ENCODE results near the gene CFAP61. TPM values are rescaled to one million over a fixed set of nuclear protein-coding genes. Genes with fewer than 3 reads are reported as not detected.
"Not testable (repeated sequence)": the region's sequence is repeated elsewhere in the genome, so short reads cannot be mapped to it uniquely, and the experiment has no call there.

Gene CFAP61
- total and polyA plus RNA-seq, 3 experiments from 2014 or later, result not detected

DNA sequence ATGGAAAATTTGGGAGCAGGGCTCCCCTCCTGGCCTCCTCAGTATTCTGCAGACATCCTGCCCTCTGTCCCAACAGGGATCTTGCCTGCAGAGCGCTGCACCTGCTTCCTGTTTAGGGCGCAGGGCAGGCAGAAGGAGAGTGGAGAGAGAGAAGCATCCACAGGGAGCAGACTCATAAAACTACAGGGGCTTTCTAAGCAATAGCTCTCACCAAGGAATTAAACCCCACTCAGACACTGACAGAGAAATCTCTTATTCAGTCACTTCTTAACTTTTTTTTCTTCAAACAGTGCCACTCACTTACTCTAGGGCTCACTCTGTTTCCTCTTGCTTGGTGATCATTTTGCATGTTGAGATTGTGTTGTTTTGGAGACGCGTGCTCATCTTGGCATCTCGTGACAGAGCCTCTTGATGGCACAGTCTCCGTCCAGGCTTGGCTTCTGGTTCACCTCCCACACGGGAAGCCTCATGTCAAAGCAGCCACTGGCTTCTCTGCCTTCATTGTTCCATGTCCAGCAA is 162.5 kb downstream of the CFAP61 start:
- H3K36me3 Mint-ChIP-seq, result peaks cover 0 to 18% (median 0%) of the 10 kb centered on the region in 3 donors
- Histone ChIP-seq H3K4me1 (ENCODE audit: insufficient read depth, low read length) (no peaks in the 10 kb centered on the region), H3K27ac (ENCODE audit: low read depth, low read length) (no peak overlapping the region), H3K9me3 (ENCODE audit: low read length) (no peaks in the 10 kb centered on the region), H3K36me3 (ENCODE audit: insufficient read depth, low read length) (no peaks in the 10 kb centered on the region), H3K27me3 (ENCODE audit: insufficient read depth, low read length, poor library complexity, severe bottlenecking) (no peaks in the 10 kb centered on the region), H3K4me3 (ENCODE audit: low read length) (no peak overlapping the region)
- H3K27ac Mint-ChIP-seq, result peak overlapping the region in 2 of 8 donors; percentile 55 to 66
- peaks cover 4 to 19% (median 11%) of the 10 kb centered on the region in 5 donors for H3K9me3 Mint-ChIP-seq
- peaks cover 0 to 5% (median 2%) of the 10 kb centered on the region in 3 donors for H3K4me1 Mint-ChIP-seq
- CTCF ChIA-PET, result no interaction called here
- no peak overlapping the region for H3K4me3 Mint-ChIP-seq
- DNase-seq, result no peak
- peaks cover 9 to 38% of the 10 kb centered on the region in 2 donors for H3K27me3 Mint-ChIP-seq
- POLR2A ChIA-PET, result no interaction called here

DNA sequence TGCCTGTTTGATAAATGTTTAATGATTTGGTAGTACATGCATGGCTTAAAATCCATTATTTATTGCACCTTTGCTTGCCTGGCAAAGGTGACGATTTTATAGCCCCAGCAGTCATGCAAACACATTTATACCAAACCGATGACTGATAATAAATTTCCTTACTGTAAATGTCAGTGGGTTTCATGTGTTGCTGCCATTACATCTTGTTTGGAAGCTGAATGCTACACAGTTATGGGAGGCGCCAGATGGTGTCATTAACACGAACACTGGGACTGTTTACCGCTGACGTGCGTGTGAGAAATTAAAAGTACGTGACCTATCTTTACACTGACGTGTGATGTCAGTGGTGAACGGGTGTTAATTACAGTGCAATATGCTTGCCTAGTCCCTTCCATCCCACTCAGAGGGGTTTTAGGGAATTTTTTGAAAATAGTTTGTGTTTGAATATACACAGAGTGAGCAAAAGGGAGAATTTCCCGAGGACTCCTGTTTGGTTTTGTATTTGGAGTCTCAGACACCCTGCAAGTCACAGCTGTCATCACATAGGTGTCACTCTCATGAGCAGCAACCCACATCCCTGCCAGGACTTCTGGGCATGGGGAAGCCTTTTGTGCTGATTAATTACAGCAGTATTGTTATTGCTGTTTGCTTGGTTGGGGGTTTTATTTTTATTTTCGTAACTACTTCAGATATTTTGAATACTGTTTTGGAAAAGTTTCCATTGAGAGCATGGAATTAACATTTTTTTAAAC is 163.8 kb downstream of the CFAP61 start:
- ChIA-PET POLR2A (no interaction called here), CTCF (no interaction called here)
- no peak overlapping the region for H3K27ac ChIP-seq (ENCODE audit: low read depth, low read length)
- H3K27me3 ChIP-seq (ENCODE audit: insufficient read depth, low read length, poor library complexity, severe bottlenecking), result no peaks in the 10 kb centered on the region
- Mint-ChIP-seq H3K4me1 (peaks cover 0 to 5% (median 2%) of the 10 kb centered on the region in 3 donors), H3K9me3 (peaks cover 4 to 19% (median 11%) of the 10 kb centered on the region in 5 donors), H3K4me3 (peak overlapping the region in 4 of 7 donors; percentile 8 to 66 (median 56)), H3K27ac (peak overlapping the region in 6 of 8 donors; percentile 43 to 78 (median 68)), H3K27me3 (peaks cover 6 to 39% of the 10 kb centered on the region in 2 donors), H3K36me3 (peaks cover 0 to 20% (median 0%) of the 10 kb centered on the region in 3 donors)
- no peak overlapping the region for H3K4me3 ChIP-seq (ENCODE audit: low read length)
- no peaks in the 10 kb centered on the region for H3K9me3 ChIP-seq (ENCODE audit: low read length)
- H3K36me3 ChIP-seq (ENCODE audit: insufficient read depth, low read length), result no peaks in the 10 kb centered on the region
- peak in 2 of 5 donors; percentile 11 to 28 for DNase-seq
- H3K4me1 ChIP-seq (ENCODE audit: insufficient read depth, low read length), result no peaks in the 10 kb centered on the region

DNA sequence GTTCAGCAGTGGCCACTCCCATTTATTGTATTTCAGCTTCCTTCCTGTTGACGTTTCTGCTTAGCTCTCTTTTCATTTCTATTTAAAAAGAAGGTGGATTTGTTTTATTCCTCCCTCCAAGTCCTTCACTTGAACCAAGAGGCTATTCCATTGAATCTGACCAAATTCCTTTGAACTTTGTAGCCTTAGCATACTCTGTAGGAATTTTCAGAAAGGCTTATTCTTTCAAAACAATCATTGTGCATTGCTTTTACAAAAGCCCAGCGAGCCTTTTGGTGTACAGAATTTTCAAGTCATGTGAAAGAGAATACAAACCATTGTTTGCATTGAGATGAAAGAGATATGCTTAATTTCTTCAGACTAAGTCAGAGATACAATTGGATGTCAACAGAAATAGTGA is 164.6 kb downstream of the CFAP61 start:
- POLR2A ChIA-PET, result no interaction called here
- CTCF ChIA-PET, result no interaction called here
- H3K27ac ChIP-seq (ENCODE audit: low read depth, low read length), result no peak overlapping the region

DNA sequence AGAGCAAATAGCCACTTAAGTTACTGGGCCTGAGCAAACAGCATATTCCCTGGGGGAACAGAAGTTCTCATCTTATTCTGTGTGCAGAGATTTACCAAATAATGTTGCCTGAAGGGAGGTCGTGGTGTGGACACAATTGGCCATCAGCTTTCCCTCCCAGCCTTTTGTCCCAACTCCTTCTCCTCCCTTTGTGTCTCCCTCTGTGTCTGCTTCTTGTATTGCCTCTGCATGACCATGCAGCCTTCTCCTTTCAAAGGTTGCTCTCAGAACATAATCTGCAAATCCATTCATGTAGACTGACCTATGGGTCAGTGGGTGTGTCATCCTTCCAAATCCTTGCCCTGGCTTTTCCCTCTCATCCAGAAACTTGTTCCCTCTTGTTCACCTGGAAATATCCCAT is 165.3 kb downstream of the CFAP61 start:
- Histone ChIP-seq H3K4me1 (ENCODE audit: insufficient read depth, low read length) (no peaks in the 10 kb centered on the region), H3K27ac (ENCODE audit: low read depth, low read length) (no peak overlapping the region), H3K4me3 (ENCODE audit: low read length) (no peak overlapping the region), H3K27me3 (ENCODE audit: insufficient read depth, low read length, poor library complexity, severe bottlenecking) (no peaks in the 10 kb centered on the region), H3K36me3 (ENCODE audit: insufficient read depth, low read length) (no peaks in the 10 kb centered on the region), H3K9me3 (ENCODE audit: low read length) (no peaks in the 10 kb centered on the region)
- ChIA-PET CTCF (no interaction called here), POLR2A (no interaction called here)
- peaks cover 1 to 45% of the 10 kb centered on the region in 2 donors for H3K27me3 Mint-ChIP-seq
- H3K27ac Mint-ChIP-seq, result peak overlapping the region in 2 of 8 donors; percentile 1 to 56
- peaks cover 4 to 19% (median 11%) of the 10 kb centered on the region in 5 donors for H3K9me3 Mint-ChIP-seq
- H3K4me3 Mint-ChIP-seq, result no peak overlapping the region
- DNase-seq, result no peak
- H3K36me3 Mint-ChIP-seq, result peaks cover 0 to 26% (median 0%) of the 10 kb centered on the region in 3 donors
- H3K4me1 Mint-ChIP-seq, result peaks cover 0 to 5% (median 2%) of the 10 kb centered on the region in 3 donors

More for the DNA sequence above, 164.6 kb downstream of the CFAP61 start:
- Mint-ChIP-seq H3K9me3 (peaks cover 4 to 19% (median 11%) of the 10 kb centered on the region in 5 donors), H3K4me1 (peaks cover 0 to 5% (median 2%) of the 10 kb centered on the region in 3 donors), H3K36me3 (peaks cover 0 to 22% (median 0%) of the 10 kb centered on the region in 3 donors), H3K27me3 (peaks cover 6 to 45% of the 10 kb centered on the region in 2 donors), H3K4me3 (peak overlapping the region in 1 of 7 donors; percentile 41), H3K27ac (peak overlapping the region in 4 of 8 donors; percentile 12 to 81 (median 46))
- Histone ChIP-seq H3K27me3 (ENCODE audit: insufficient read depth, low read length, poor library complexity, severe bottlenecking) (no peaks in the 10 kb centered on the region), H3K9me3 (ENCODE audit: low read length) (no peaks in the 10 kb centered on the region), H3K36me3 (ENCODE audit: insufficient read depth, low read length) (no peaks in the 10 kb centered on the region), H3K4me3 (ENCODE audit: low read length) (no peak overlapping the region), H3K4me1 (ENCODE audit: insufficient read depth, low read length) (no peaks in the 10 kb centered on the region)
- DNase-seq, result no peak

DNA sequence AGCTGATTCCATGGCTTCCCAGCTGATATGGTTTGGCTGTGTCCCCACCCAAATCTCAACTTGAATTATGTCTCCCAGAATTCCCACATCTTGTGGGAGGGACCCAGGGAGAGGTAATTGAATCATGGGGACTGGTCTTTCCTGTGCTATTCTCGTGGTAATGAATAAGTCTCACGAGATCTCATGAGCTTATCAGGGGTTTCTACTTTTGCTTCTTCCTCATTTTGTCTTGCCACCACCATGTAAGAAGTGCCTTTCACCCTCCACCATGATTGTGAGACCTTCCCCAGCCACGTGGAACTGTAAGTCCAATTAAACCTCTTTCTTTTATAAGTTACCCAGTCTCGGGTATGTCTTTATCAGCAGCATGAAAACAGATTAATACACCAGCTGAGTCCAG is 165.8 kb downstream of the CFAP61 start:
- H3K4me3 ChIP-seq (ENCODE audit: low read length); H3K36me3 ChIP-seq (ENCODE audit: insufficient read depth, low read length); H3K4me1 ChIP-seq (ENCODE audit: insufficient read depth, low read length); DNase-seq; CTCF ChIA-PET; H3K27ac ChIP-seq (ENCODE audit: low read depth, low read length); H3K4me3 Mint-ChIP-seq; H3K9me3 ChIP-seq (ENCODE audit: low read length); POLR2A ChIA-PET; H3K4me1 Mint-ChIP-seq; H3K27me3 ChIP-seq (ENCODE audit: insufficient read depth, low read length, poor library complexity, severe bottlenecking): not testable (repeated sequence)
- Mint-ChIP-seq H3K36me3 (peaks cover 0 to 30% (median 0%) of the 10 kb centered on the region in 3 donors), H3K27me3 (peaks cover 0 to 45% of the 10 kb centered on the region in 2 donors), H3K9me3 (peaks cover 4 to 19% (median 11%) of the 10 kb centered on the region in 5 donors), H3K27ac (peak overlapping the region in 2 of 8 donors; percentile 56 to 90)

GRCh38 chr20:20219016-20219415 is 166.7 kb downstream of the CFAP61 start:
- CTCF ChIA-PET, result no interaction called here
- H3K36me3 ChIP-seq (ENCODE audit: insufficient read depth, low read length), result no peaks in the 10 kb centered on the region
- POLR2A ChIA-PET, result interaction anchor here (1.0 kb wide), 1 partner anchor 24 kb away, joined by 3 read pairs; no protein-coding TSS in a partner anchor
- H3K27me3 ChIP-seq (ENCODE audit: insufficient read depth, low read length, poor library complexity, severe bottlenecking), result no peaks in the 10 kb centered on the region
- peaks cover 0 to 47% of the 10 kb centered on the region in 2 donors for H3K27me3 Mint-ChIP-seq
- DNase-seq, result no peak
- no peak overlapping the region for H3K4me3 ChIP-seq (ENCODE audit: low read length)
- H3K4me3 Mint-ChIP-seq, result no peak overlapping the region
- H3K9me3 ChIP-seq (ENCODE audit: low read length), result no peaks in the 10 kb centered on the region
- H3K4me1 Mint-ChIP-seq, result peaks cover 0 to 5% (median 2%) of the 10 kb centered on the region in 3 donors
- H3K4me1 ChIP-seq (ENCODE audit: insufficient read depth, low read length), result no peaks in the 10 kb centered on the region
- H3K9me3 Mint-ChIP-seq, result peaks cover 4 to 19% (median 11%) of the 10 kb centered on the region in 5 donors
- H3K27ac ChIP-seq (ENCODE audit: low read depth, low read length), result no peak overlapping the region
- no peak overlapping the region for H3K27ac Mint-ChIP-seq
- peaks cover 0 to 36% (median 0%) of the 10 kb centered on the region in 3 donors for H3K36me3 Mint-ChIP-seq

- Mint-ChIP-seq H3K27ac (no peak overlapping the region), H3K4me1 (peaks cover 0 to 5% (median 2%) of the 10 kb centered on the region in 3 donors), H3K27me3 (peaks cover 0 to 43% of the 10 kb centered on the region in 2 donors), H3K9me3 (peaks cover 4 to 19% (median 11%) of the 10 kb centered on the region in 5 donors), H3K4me3 (no peak overlapping the region), H3K36me3 (peaks cover 0 to 36% (median 0%) of the 10 kb centered on the region in 3 donors)
- CTCF ChIA-PET, result no interaction called here
- Histone ChIP-seq H3K4me1 (ENCODE audit: insufficient read depth, low read length) (no peaks in the 10 kb centered on the region), H3K27me3 (ENCODE audit: insufficient read depth, low read length, poor library complexity, severe bottlenecking) (no peaks in the 10 kb centered on the region), H3K4me3 (ENCODE audit: low read length) (no peak overlapping the region), H3K9me3 (ENCODE audit: low read length) (no peaks in the 10 kb centered on the region), H3K36me3 (ENCODE audit: insufficient read depth, low read length) (no peaks in the 10 kb centered on the region), H3K27ac (ENCODE audit: low read depth, low read length) (no peak overlapping the region)
- no peak for DNase-seq
- POLR2A ChIA-PET, result no interaction called here
These were observed 167.8 kb downstream of the CFAP61 start for GRCh38 chr20:20220134-20220533.

DNA sequence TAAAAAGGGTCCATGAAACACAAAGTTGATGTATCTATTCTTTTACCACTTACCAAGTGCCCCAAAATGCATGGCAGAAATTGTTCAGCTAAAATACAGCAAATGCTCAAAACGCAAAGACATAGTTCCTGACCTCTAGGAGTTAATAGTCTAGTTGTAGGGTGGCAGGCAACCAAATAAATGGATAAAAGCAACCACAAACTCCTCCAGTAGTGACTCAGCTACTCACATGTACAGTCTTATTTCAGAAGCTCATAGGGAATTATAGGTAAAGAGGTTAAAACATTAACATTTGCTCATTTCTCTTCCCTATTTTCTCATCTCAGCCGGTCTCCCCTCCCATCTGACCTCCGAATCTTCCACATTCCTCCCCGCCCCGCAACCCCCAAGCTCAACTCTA is 171.6 kb downstream of the CFAP61 start:
- H3K4me1 ChIP-seq (ENCODE audit: insufficient read depth, low read length), result no peaks in the 10 kb centered on the region
- CTCF ChIA-PET, result no interaction called here
- H3K9me3 Mint-ChIP-seq, result peaks cover 3 to 13% (median 9%) of the 10 kb centered on the region in 5 donors
- H3K9me3 ChIP-seq (ENCODE audit: low read length), result no peaks in the 10 kb centered on the region
- peaks cover 0 to 28% (median 0%) of the 10 kb centered on the region in 3 donors for H3K36me3 Mint-ChIP-seq
- no peak overlapping the region for H3K27ac ChIP-seq (ENCODE audit: low read depth, low read length)
- H3K4me1 Mint-ChIP-seq, result peaks cover 0 to 8% (median 0%) of the 10 kb centered on the region in 3 donors
- no peak overlapping the region for H3K4me3 ChIP-seq (ENCODE audit: low read length)
- POLR2A ChIA-PET, result no interaction called here
- no peak overlapping the region for H3K27ac Mint-ChIP-seq
- H3K27me3 ChIP-seq (ENCODE audit: insufficient read depth, low read length, poor library complexity, severe bottlenecking), result no peaks in the 10 kb centered on the region
- no peak overlapping the region for H3K4me3 Mint-ChIP-seq
- H3K36me3 ChIP-seq (ENCODE audit: insufficient read depth, low read length), result no peaks in the 10 kb centered on the region
- peaks cover 0 to 22% of the 10 kb centered on the region in 2 donors for H3K27me3 Mint-ChIP-seq
- DNase-seq, result no peak
